Skeletal muscle satellite cell (primary cell): Measurements from ENCODE around the gene FBXW2. TPM values are rescaled to one million over a fixed set of nuclear protein-coding genes. Genes with fewer than 3 reads are reported as not detected.

ENCODE experiments used
- H3K27me3 ChIP-seq: 2 replicates; pipeline ENCODE4 v1.7.0; 2013; ENCODE audit warnings: low read length; ENCODE audit not compliant: control insufficient read depth, insufficient read depth
- H3K36me3 ChIP-seq: 2 replicates; pipeline ENCODE4 v1.7.0; 2013; ENCODE audit warnings: mild to moderate bottlenecking, control low read depth, low read length; ENCODE audit not compliant: insufficient read depth
- H3K4me1 ChIP-seq: 2 replicates; pipeline ENCODE4 v1.7.0; 2013; ENCODE audit warnings: low read length; ENCODE audit not compliant: control insufficient read depth, insufficient read depth
- H3K4me2 ChIP-seq: 2 replicates; pipeline ENCODE4 v1.7.0; 2013; ENCODE audit warnings: mild to moderate bottlenecking, low read length
- H3K4me3 ChIP-seq: 2 replicates; pipeline ENCODE4 v1.7.0; 2013; ENCODE audit warnings: low read length
- H3K9ac ChIP-seq: 2 replicates; pipeline ENCODE4 v1.7.0; 2013; ENCODE audit warnings: mild to moderate bottlenecking, low read depth, low read length, moderate library complexity
- H3K9me3 ChIP-seq: replicated peaks from 2 replicates; pipeline ENCODE4 v1.7.0; 2013; ENCODE audit warnings: mild to moderate bottlenecking, control low read depth, low read length
- total RNA-seq: library from RNA; depleted of rRNA; stranded (reverse); fragments of >200 nt; gene quantifications from 2 replicates; pipeline ENCODE4 v1.2.3, GENCODE V29; 2012; rRNA removed

FBXW2 gene, protein sequence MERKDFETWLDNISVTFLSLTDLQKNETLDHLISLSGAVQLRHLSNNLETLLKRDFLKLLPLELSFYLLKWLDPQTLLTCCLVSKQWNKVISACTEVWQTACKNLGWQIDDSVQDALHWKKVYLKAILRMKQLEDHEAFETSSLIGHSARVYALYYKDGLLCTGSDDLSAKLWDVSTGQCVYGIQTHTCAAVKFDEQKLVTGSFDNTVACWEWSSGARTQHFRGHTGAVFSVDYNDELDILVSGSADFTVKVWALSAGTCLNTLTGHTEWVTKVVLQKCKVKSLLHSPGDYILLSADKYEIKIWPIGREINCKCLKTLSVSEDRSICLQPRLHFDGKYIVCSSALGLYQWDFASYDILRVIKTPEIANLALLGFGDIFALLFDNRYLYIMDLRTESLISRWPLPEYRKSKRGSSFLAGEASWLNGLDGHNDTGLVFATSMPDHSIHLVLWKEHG
- 22.5 and 24.1 TPM in 2 replicates for total RNA-seq

- peak within 1 kb of the TSS; percentile 92 for H3K4me3 ChIP-seq
- H3K36me3 ChIP-seq: peaks cover 8% of the 10 kb centered on the region
- no peaks in the 10 kb centered on the region for H3K9me3 ChIP-seq
- no peaks in the 10 kb centered on the region for H3K27me3 ChIP-seq
- peak within 1 kb of the TSS; percentile 88 for H3K4me2 ChIP-seq
- peaks cover 19% of the 10 kb centered on the region for H3K4me1 ChIP-seq
- peak within 1 kb of the TSS; percentile 96 for H3K9ac ChIP-seq
Observed at GRCh38 chr9:120792898-120793765, at the start of gene FBXW2. Gene FBXW2 (minus strand): TSS chr9:120793416. CDS start chr9:120788258, 5,158 bp downstream.

- peaks cover 16% of the 10 kb centered on the region for H3K4me1 ChIP-seq
- peak overlapping the region; percentile 87 for H3K4me3 ChIP-seq
- H3K4me2 ChIP-seq: peak overlapping the region; percentile 81
- no peaks in the 10 kb centered on the region for H3K27me3 ChIP-seq
- peak overlapping the region; percentile 97 for H3K9ac ChIP-seq
- no peaks in the 10 kb centered on the region for H3K9me3 ChIP-seq
- H3K36me3 ChIP-seq: peaks cover 9% of the 10 kb centered on the region
Observed at GRCh38 chr9:120841930-120842684, 48.9 kb upstream of the FBXW2 start.

GRCh38 chr9:120839146-120839545 lies 45.9 kb upstream of the FBXW2 start:
- Histone ChIP-seq H3K4me1 (peaks cover 16% of the 10 kb centered on the region), H3K9me3 (no peaks in the 10 kb centered on the region), H3K36me3 (peaks cover 25% of the 10 kb centered on the region), H3K4me3 (no peak overlapping the region), H3K9ac (no peak overlapping the region), H3K4me2 (no peak overlapping the region), H3K27me3 (no peaks in the 10 kb centered on the region)

DNA sequence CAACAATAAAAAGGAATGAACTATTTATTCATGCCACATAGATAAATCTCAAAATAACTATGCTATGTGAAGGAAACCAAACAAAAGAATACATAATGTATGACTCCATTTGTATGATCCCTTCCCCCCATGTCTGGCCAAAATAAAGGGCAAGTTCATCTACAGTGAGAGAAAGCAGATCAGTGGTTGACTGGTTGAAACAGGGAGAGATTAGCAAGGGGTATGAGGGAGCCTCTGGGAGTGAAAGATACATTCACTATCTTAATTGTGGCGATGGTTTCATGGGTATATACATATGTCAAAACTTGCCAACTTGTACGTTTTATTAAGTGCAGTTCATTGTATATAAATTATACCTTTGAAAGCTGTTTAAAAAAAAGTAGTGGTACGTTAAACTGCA lies 44.7 kb upstream of the FBXW2 start:
- Histone ChIP-seq H3K9me3 (no peaks in the 10 kb centered on the region), H3K4me1 (peaks cover 11% of the 10 kb centered on the region), H3K4me2 (no peak overlapping the region), H3K36me3 (peaks cover 29% of the 10 kb centered on the region), H3K9ac (no peak overlapping the region), H3K27me3 (no peaks in the 10 kb centered on the region), H3K4me3 (no peak overlapping the region)

DNA sequence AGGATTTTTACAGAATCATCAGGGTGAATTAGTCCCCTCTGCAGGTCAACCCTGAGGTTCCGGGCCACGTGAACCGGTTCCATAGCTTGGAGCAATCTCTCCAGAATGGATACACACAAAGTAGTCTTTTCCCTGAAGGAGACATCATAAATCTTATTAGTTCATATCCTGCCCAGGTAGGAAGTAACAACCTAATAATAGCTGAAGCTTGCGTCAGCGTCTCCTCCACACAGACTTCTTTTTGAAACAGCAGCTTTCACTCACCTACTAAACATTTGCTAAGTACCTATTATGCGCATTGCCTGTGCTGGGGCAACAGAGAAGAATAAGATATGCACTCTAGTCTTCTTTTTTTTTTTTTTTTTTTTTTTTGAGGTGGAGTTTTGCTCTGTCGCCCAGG lies 40.1 kb upstream of the FBXW2 start:
- H3K27me3 ChIP-seq: no peaks in the 10 kb centered on the region
- no peak overlapping the region for H3K9ac ChIP-seq
- no peaks in the 10 kb centered on the region for H3K9me3 ChIP-seq
- H3K36me3 ChIP-seq: peaks cover 59% of the 10 kb centered on the region
- H3K4me1 ChIP-seq: no peaks in the 10 kb centered on the region
- no peak overlapping the region for H3K4me2 ChIP-seq
- H3K4me3 ChIP-seq: no peak overlapping the region

- H3K9me3 ChIP-seq: no peaks in the 10 kb centered on the region
- H3K4me1 ChIP-seq: no peaks in the 10 kb centered on the region
- peaks cover 55% of the 10 kb centered on the region for H3K36me3 ChIP-seq
- H3K27me3 ChIP-seq: no peaks in the 10 kb centered on the region
- H3K4me3 ChIP-seq: no peak overlapping the region
- no peak overlapping the region for H3K9ac ChIP-seq
- no peak overlapping the region for H3K4me2 ChIP-seq
Observed at GRCh38 chr9:120832807-120833206, 39.6 kb upstream of the FBXW2 start.

DNA sequence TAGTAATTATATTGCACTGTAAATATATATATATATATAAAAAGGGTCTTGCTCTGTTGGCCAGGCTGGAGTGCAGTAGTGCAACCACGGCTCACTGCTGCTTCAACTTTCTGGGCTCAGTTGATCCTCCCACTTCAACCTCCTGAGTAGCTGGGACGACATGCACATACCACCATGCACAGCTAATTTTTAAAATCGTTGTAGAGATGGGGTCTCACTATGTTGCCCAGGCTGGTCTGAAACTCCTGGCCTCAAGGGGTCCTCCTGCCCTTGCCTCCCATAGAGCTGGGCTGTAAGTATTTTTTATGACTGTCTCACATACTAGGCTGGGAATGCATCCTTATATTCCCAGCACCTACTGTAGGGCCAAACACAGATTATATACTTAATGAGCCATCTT lies 37.6 kb upstream of the FBXW2 start:
- Histone ChIP-seq H3K4me3 (no peak overlapping the region), H3K4me1 (no peaks in the 10 kb centered on the region), H3K9ac (no peak overlapping the region), H3K27me3 (no peaks in the 10 kb centered on the region), H3K4me2 (no peak overlapping the region), H3K36me3 (peaks cover 64% of the 10 kb centered on the region), H3K9me3 (no peaks in the 10 kb centered on the region)

DNA sequence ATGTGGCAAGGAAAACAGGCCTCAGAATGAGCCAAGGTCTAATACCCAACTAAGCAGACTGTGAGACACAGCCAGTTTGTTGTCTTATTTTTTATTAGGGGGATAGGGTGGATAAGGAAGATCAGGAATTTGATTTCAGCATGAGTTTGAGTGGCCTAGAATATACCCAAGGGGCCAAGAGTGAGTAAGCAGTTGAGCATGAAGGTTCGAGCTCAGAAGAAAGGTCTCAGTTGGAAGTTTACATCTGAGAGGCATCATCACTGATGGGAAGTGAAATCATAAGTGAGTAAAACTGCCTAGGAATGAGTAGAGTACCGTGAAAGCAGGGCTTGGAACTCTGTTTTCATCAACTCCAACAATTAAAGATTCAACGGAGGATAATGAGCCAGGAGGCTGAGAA lies 36.9 kb upstream of the FBXW2 start:
- H3K9ac ChIP-seq: no peak overlapping the region

GRCh38 chr9:120829650-120830049 lies 36.4 kb upstream of the FBXW2 start:
- H3K4me2 ChIP-seq: no peak overlapping the region
- H3K9me3 ChIP-seq: no peaks in the 10 kb centered on the region
- H3K9ac ChIP-seq: no peak overlapping the region
- peaks cover 56% of the 10 kb centered on the region for H3K36me3 ChIP-seq
- no peaks in the 10 kb centered on the region for H3K4me1 ChIP-seq
- no peaks in the 10 kb centered on the region for H3K27me3 ChIP-seq
- no peak overlapping the region for H3K4me3 ChIP-seq

More for the DNA sequence above, 36.9 kb upstream of the FBXW2 start:
- no peak overlapping the region for H3K4me2 ChIP-seq
- no peaks in the 10 kb centered on the region for H3K4me1 ChIP-seq
- H3K27me3 ChIP-seq: no peaks in the 10 kb centered on the region
- H3K36me3 ChIP-seq: peaks cover 58% of the 10 kb centered on the region
- no peak overlapping the region for H3K4me3 ChIP-seq
- H3K9me3 ChIP-seq: no peaks in the 10 kb centered on the region

DNA sequence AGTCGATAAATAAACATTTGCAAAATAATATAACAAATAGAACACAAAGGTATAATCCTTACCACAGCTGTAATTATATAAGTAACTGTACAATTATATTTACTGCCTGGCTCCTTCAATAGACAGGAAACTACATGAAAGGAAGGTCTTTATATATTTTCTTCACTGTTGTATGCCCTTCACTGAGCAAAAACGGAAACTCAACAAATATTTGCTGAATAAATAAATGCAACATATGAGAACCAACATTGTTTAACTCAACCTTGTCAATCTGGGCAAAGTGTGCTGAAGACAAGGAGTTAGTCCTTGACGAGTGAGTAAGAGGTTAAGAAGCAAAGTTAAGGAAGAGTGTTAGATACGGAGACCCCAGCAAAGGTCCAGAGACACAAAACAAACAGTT lies 26.9 kb upstream of the FBXW2 start:
- Histone ChIP-seq H3K4me1 (no peaks in the 10 kb centered on the region), H3K36me3 (peaks cover 64% of the 10 kb centered on the region), H3K4me3 (no peak overlapping the region), H3K27me3 (no peaks in the 10 kb centered on the region), H3K9ac (no peak overlapping the region), H3K9me3 (no peaks in the 10 kb centered on the region), H3K4me2 (no peak overlapping the region)

GRCh38 chr9:120818595-120818994 lies 25.4 kb upstream of the FBXW2 start:
- Histone ChIP-seq H3K4me2 (no peak overlapping the region), H3K36me3 (peaks cover 53% of the 10 kb centered on the region), H3K9ac (no peak overlapping the region), H3K4me3 (no peak overlapping the region), H3K4me1 (no peaks in the 10 kb centered on the region), H3K9me3 (no peaks in the 10 kb centered on the region), H3K27me3 (no peaks in the 10 kb centered on the region)
